Activated CD4-positive, alpha-beta T cell treated with anti-CD3 and anti-CD28 coated beads for 36 hours (primary cell): ENCODE data around the gene SERPINE2. TPM values are rescaled to one million over a fixed set of nuclear protein-coding genes. Genes with fewer than 3 reads are reported as not detected.

Experiments
- ATAC-seq: fragments of 200-7000 bp; cut with Tn5 transposase; one replicate; pipeline ENCODE4 v1.10.0; 2021; ENCODE audit warnings: mild to moderate bottlenecking, moderate library complexity
- CTCF ChIA-PET: fragments of 350-600 bp; sonication (Branson Sonifier 250); formaldehyde crosslinking; loops from one replicate; lab custom pipeline; 2021; ENCODE audit warnings: antibody characterized with exemption; lab: Charles Lee
- POLR2A ChIA-PET: fragments of 350-600 bp; sonication (Branson Sonifier 250); formaldehyde crosslinking; loops from one replicate; lab custom pipeline; 2021; ENCODE audit warnings: antibody characterized with exemption, inconsistent platforms; lab: Charles Lee
- DNase-seq: peaks from one replicate; pipeline ENCODE4 v3.0.0-alpha.2; 2020
- H3K27ac Mint-ChIP-seq: one replicate; pipeline ENCODE4 v1.8.0; 2021; ENCODE audit warnings: mixed read lengths
- H3K27me3 Mint-ChIP-seq: one replicate; pipeline ENCODE4 v1.8.0; 2021; ENCODE audit warnings: mixed read lengths
- H3K36me3 Mint-ChIP-seq: one replicate; pipeline ENCODE4 v1.8.0; 2021; ENCODE audit warnings: low read depth, mixed read lengths
- H3K4me1 Mint-ChIP-seq: one replicate; pipeline ENCODE4 v1.8.0; 2021; ENCODE audit warnings: mixed read lengths
- H3K4me3 Mint-ChIP-seq: one replicate; pipeline ENCODE4 v1.8.0; 2021; ENCODE audit warnings: mild to moderate bottlenecking, moderate library complexity, mixed read lengths
- H3K9me3 Mint-ChIP-seq: one replicate; pipeline ENCODE4 v1.8.0; 2021; ENCODE audit warnings: low read depth, mixed read lengths
- intact Hi-C, 2 experiments: fragments of 100-400 bp; cut with DNase I in 1 of 2; cut with micrococcal nuclease in 1 of 2; formaldehyde crosslinking; loops; one replicate each; pipeline versions ENCODE4 v1.14.2 to v1.15.1; 2022 to 2024; cut with DNase I, micrococcal nuclease
- total RNA-seq, 2 experiments: library from RNA; stranded (reverse); gene quantifications; one replicate each; pipeline ENCODE4 v1.2.3, GENCODE V29; 2021

The SERPINE2 gene
- total RNA-seq, 2 experiments from 2014 or later = 30.9 to 46.6 TPM

DNA sequence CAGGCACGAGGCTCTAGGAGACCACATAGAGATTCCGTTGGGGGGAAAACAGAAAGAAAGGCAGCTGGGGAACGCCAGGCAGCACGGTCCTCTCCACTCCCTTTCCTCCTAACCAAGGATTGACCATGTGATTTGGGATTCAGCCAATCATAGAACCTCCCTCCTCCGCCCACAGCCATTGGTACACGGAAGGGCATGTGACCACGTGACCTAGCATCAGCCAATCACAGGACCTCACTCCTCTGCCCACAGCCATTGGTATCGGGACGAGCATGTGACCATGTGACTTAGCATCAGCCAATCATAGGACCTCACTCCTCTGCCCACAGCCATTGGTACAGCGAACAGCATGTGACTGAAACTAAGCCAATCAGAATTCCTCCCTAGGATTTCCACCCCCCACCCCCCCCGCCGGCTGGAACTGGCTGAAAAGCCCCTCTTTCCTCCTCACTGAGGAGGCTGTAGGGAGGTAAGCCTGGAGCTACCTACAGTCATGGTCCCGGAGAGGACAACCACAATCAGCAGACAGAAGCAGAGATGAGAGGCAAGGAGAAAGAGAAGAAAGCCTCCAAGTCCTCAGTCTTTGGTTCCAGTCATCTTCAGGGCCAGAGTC, 7.6 kb downstream of the SERPINE2 start:
- ChIA-PET CTCF (no interaction called here), POLR2A (no interaction called here)
- intact Hi-C loops = no loop called here
- Mint-ChIP-seq H3K27me3 (peaks cover 12% of the 10 kb centered on the region), H3K27ac (no peak overlapping the region), H3K4me1 (peaks cover 45% of the 10 kb centered on the region), H3K9me3 (peaks cover 4% of the 10 kb centered on the region), H3K36me3 (peaks cover 23% of the 10 kb centered on the region), H3K4me3 (no peak overlapping the region)
- no peak for DNase-seq
- ATAC-seq = peak; percentile 40

DNA sequence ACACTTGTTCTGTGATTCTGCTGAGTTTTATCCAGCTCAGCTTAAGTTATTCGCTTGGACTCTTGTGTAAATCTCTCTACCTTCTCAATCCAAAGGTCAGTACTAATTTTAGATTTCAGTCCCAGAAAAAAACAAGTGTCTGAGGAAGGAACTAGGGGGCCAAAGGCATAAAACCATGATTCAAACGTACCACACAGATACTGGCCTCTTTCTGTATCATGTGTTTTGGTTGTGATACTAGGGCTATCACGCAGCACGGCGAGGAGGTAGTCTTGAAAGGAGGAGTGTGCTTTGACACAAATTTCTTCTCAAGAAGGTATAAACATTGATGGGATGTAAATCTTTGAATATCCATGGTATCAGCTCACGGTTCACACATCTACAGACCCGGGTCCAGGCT, 8.3 kb downstream of the SERPINE2 start:
- ChIA-PET CTCF (interaction anchor here (0.6 kb wide), 1 partner anchor 11 kb away, joined by 5 read pairs; no protein-coding TSS in a partner anchor), POLR2A (no interaction called here)
- H3K36me3 Mint-ChIP-seq = peaks cover 29% of the 10 kb centered on the region
- no peak for DNase-seq
- peaks cover 8% of the 10 kb centered on the region for H3K9me3 Mint-ChIP-seq
- H3K27me3 Mint-ChIP-seq = peaks cover 9% of the 10 kb centered on the region
- no peak overlapping the region for H3K4me3 Mint-ChIP-seq
- intact Hi-C loops = no loop called here
- no peak overlapping the region for H3K27ac Mint-ChIP-seq
- peaks cover 52% of the 10 kb centered on the region for H3K4me1 Mint-ChIP-seq
- no peak for ATAC-seq

DNA sequence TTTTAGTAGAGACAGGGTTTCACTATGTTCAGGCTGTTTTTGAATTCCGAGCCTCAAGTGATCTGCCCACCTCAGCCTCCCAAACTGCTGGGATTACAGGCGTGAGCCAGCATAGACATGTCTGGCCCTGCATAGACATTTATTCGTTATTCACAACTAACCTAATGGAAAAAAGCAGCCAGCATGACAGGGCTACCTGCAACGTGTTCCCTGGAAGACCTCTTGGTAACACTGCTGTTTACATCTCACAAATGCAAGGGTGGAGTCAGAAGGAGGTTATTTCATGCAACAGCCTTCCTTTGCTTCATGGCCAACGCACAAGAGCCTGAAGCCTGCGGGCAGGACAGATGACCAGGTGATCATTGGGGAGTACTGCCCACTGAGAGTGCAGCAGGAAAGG, 9.2 kb downstream of the SERPINE2 start:
- peaks cover 61% of the 10 kb centered on the region for H3K4me1 Mint-ChIP-seq
- H3K4me3 Mint-ChIP-seq = no peak overlapping the region
- peaks cover 14% of the 10 kb centered on the region for H3K9me3 Mint-ChIP-seq
- CTCF ChIA-PET = no interaction called here
- DNase-seq (no peak), ATAC-seq (no peak)
- H3K36me3 Mint-ChIP-seq = peaks cover 34% of the 10 kb centered on the region
- peaks cover 8% of the 10 kb centered on the region for H3K27me3 Mint-ChIP-seq
- intact Hi-C loops = loop anchor here in 1 of 2 experiments (5.0 to 10.0 kb wide), 2 partner anchors 557 to 1005 kb away; partner anchors contain the start of gene CUL3
- POLR2A ChIA-PET = no interaction called here
- no peak overlapping the region for H3K27ac Mint-ChIP-seq

DNA sequence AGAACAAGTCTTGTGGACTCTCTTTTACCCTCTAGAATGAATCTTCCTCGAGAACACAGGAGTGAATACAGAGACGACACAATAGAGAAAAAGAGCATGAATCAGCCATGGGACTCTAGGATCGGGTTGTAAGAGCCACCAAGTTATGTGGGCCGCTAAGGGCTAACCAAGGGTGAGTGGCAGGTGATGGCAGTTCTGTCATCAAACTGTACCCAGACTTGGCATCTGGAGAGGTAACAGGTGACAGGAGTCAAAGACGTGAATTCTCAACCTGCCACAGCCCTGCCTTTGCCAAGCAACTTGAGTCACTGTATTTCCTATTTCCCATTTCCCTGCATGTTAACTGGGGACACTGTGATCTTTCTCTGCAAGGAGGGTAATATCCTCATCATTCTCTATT, 11.2 kb downstream of the SERPINE2 start:
- peaks cover 14% of the 10 kb centered on the region for H3K9me3 Mint-ChIP-seq
- H3K4me3 Mint-ChIP-seq = no peak overlapping the region
- H3K27ac Mint-ChIP-seq = peak overlapping the region; percentile 94
- ChIA-PET CTCF (no interaction called here), POLR2A (no interaction called here)
- H3K27me3 Mint-ChIP-seq = no peaks in the 10 kb centered on the region
- no peak for ATAC-seq
- peaks cover 73% of the 10 kb centered on the region for H3K4me1 Mint-ChIP-seq
- H3K36me3 Mint-ChIP-seq = peaks cover 31% of the 10 kb centered on the region
- intact Hi-C loops = loop anchor here in 1 of 2 experiments (2.0 to 10.0 kb wide), 3 partner anchors 33 to 1007 kb away; partner anchors contain the start of gene CUL3
- no peak for DNase-seq

DNA sequence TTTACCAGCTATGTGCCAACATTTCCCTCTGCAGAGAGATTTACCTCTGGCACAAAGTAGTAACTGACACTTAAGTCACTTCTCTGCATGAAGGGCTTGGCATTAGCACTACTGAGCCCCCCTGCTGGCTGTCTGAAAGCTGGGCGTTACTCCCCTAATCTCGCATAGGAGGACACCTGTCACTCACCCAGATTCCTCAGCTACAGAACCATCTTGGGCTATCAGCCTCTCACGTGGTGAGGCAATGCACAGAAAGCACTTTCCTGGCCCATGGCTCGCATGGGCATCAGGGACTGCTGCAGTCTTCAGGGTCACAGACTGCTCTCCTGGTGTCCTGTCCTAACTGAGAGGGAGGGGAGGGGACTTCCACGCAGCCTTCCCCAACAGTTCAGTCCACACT, 12.0 kb downstream of the SERPINE2 start:
- no peaks in the 10 kb centered on the region for H3K27me3 Mint-ChIP-seq

DNA sequence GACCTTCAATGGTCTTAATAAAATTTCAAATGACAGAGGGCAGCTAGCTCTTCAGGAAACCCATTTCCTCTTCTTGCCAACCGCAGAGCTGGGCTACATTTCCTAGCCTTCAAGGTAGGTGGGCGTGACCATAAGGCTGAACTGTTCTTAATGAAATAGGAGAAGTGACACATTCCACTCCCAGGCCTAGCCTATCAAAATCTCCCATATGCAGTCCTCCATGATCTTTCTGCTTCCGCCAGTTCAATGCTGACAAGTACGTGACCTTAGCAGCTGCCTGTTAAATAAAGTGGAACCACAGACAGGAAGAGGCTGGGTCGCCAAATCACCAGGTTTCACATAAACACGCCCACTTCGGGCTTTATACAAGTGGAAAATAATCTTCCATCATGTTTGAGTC, 13.2 kb downstream of the SERPINE2 start:
- Mint-ChIP-seq H3K4me1 (peaks cover 72% of the 10 kb centered on the region), H3K4me3 (peak overlapping the region; percentile 50), H3K27ac (peak overlapping the region; percentile 94), H3K9me3 (peaks cover 14% of the 10 kb centered on the region), H3K36me3 (peaks cover 32% of the 10 kb centered on the region), H3K27me3 (no peaks in the 10 kb centered on the region)
- ATAC-seq = peak; percentile 94
- ChIA-PET CTCF (interaction anchor here (0.8 to 1.9 kb wide), 3 partner anchors 10 to 59 kb away, joined by 3 to 7 read pairs (median 3); no protein-coding TSS in a partner anchor), POLR2A (no interaction called here)
- DNase-seq = peak; percentile 81
- intact Hi-C loops = loop anchor here (1.0 to 10.0 kb wide), 5 partner anchors 12 to 1009 kb away; partner anchors contain the start of genes CUL3 (in 1 of the 2) and MRPL44 (in 1 of the 2)

More for the DNA sequence above, 12.0 kb downstream of the SERPINE2 start:
- ChIA-PET POLR2A (no interaction called here), CTCF (no interaction called here)
- H3K4me1 Mint-ChIP-seq = peaks cover 71% of the 10 kb centered on the region
- peaks cover 14% of the 10 kb centered on the region for H3K9me3 Mint-ChIP-seq
- no peak for DNase-seq
- H3K27ac Mint-ChIP-seq = peak overlapping the region; percentile 94
- ATAC-seq = no peak
- intact Hi-C loops = loop anchor here in 1 of 2 experiments (2.0 to 10.0 kb wide), 3 partner anchors 32 to 1008 kb away; partner anchors contain the start of gene CUL3
- no peak overlapping the region for H3K4me3 Mint-ChIP-seq
- H3K36me3 Mint-ChIP-seq = peaks cover 34% of the 10 kb centered on the region

DNA sequence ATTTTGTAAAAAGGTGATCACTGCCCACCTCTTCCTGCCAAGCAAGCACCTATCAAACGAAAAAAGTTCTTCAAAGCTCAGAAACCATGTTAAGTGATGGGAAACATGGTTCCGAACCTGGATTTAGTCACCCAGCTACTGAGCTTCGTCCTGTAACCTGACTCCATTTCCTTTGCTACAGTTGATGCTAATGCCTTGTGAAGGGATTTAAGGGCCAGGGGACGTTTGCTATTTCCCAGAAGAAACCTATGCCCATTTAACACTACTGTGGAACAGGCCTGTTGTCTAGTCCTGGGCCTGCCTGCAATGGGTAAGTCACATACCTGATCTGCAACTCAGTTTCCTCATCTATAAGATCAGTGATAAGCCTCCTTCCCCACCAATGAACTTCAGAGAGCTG, 14.8 kb downstream of the SERPINE2 start:
- H3K27ac Mint-ChIP-seq = peak overlapping the region; percentile 94
- DNase-seq (no peak), ATAC-seq (no peak)
- no peak overlapping the region for H3K4me3 Mint-ChIP-seq
- peaks cover 32% of the 10 kb centered on the region for H3K36me3 Mint-ChIP-seq
- ChIA-PET POLR2A (no interaction called here), CTCF (interaction anchor here (1.1 to 2.3 kb wide), 5 partner anchors 11 to 260 kb away, joined by 3 to 9 read pairs (median 5); no protein-coding TSS in a partner anchor)
- peaks cover 72% of the 10 kb centered on the region for H3K4me1 Mint-ChIP-seq
- H3K27me3 Mint-ChIP-seq = no peaks in the 10 kb centered on the region
- intact Hi-C loops = loop anchor here in 1 of 2 experiments (10.0 kb wide), 1 partner anchor 1011 kb away; no protein-coding TSS in a partner anchor
- H3K9me3 Mint-ChIP-seq = peaks cover 14% of the 10 kb centered on the region

DNA sequence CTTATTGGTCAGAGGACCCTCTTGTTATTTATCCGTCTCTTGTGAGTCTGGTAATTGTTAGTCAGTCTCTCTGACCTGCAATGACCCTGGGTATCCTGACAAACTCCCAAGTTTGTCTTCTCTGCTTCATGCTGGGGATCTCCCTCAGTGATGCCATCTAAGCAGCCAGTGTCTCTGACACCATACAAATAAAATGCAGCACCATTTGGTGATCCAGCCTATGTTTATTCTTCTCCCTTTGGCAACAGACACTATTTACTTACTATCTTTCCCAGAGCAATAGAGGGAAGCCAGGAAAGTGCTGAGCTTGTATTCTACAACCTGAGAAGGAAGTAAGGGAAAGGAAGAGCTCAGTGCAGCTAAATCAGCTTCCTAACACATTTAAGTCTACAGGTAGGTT, 15.9 kb downstream of the SERPINE2 start:
- Mint-ChIP-seq H3K4me1 (peaks cover 62% of the 10 kb centered on the region), H3K36me3 (peaks cover 32% of the 10 kb centered on the region), H3K4me3 (no peak overlapping the region), H3K27me3 (no peaks in the 10 kb centered on the region), H3K9me3 (peaks cover 14% of the 10 kb centered on the region), H3K27ac (peak overlapping the region; percentile 72)
- ChIA-PET POLR2A (no interaction called here), CTCF (interaction anchor here (1.8 to 2.3 kb wide), 2 partner anchors 30 to 262 kb away, joined by 5 to 9 read pairs; no protein-coding TSS in a partner anchor)
- intact Hi-C loops = loop anchor here in 1 of 2 experiments (10.0 kb wide), 1 partner anchor 1012 kb away; no protein-coding TSS in a partner anchor
- ATAC-seq (no peak), DNase-seq (no peak)

DNA sequence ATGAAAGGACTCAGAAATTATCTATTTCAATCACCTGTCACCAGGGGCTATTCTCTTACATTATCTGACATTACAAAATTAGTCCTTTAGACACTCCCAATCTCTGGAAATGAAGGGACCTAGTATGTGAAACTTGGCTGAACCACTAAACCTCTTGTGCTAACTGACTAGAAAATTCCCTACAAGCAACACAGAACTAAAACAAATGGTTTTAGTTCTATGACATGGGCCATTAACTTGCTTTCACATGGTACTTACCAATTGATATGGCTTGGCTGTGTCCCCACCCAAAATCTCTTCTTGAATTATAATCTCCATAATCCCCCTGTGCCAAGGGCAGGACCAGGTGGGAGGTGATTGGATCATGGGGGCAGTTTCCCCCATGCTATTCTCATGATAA, 16.6 kb downstream of the SERPINE2 start:
- DNase-seq (no peak), ATAC-seq (no peak)
- intact Hi-C loops = loop anchor here in 1 of 2 experiments (10.0 kb wide), 1 partner anchor 1012 kb away; no protein-coding TSS in a partner anchor
- Mint-ChIP-seq H3K4me3 (no peak overlapping the region), H3K36me3 (peaks cover 28% of the 10 kb centered on the region), H3K27ac (peak overlapping the region; percentile 72), H3K27me3 (no peaks in the 10 kb centered on the region), H3K4me1 (peaks cover 55% of the 10 kb centered on the region), H3K9me3 (peaks cover 10% of the 10 kb centered on the region)
- ChIA-PET POLR2A (no interaction called here), CTCF (no interaction called here)

DNA sequence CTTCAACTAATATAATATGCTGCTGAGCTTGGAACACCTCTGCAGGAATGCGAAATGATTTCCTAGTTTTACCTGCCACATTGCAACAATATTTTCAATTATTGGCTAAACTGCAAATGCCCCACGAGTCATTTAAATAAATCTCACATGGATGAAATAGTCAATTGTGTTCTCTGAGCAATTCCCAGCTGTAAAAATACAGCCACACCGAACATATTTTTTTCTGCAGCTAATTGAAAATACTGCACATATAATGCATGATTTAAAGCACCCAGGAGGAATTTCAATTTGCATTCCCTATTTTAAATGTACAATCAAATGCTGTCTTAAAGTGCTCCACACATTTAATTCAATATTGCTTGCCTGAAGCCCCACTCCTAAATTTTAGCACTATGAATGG, 18.6 kb downstream of the SERPINE2 start:
- intact Hi-C loops = loop anchor here in 1 of 2 experiments (10.0 kb wide), 1 partner anchor 1014 kb away; no protein-coding TSS in a partner anchor
- H3K4me1 Mint-ChIP-seq = peaks cover 48% of the 10 kb centered on the region
- DNase-seq = no peak
- POLR2A ChIA-PET = no interaction called here
- H3K4me3 Mint-ChIP-seq = no peak overlapping the region
- no peak for ATAC-seq
- H3K27ac Mint-ChIP-seq = no peak overlapping the region
- H3K27me3 Mint-ChIP-seq = no peaks in the 10 kb centered on the region
- peaks cover 3% of the 10 kb centered on the region for H3K9me3 Mint-ChIP-seq
- CTCF ChIA-PET = interaction anchor here (1.2 kb wide), 1 partner anchor 27 kb away, joined by 4 read pairs; no protein-coding TSS in a partner anchor
- H3K36me3 Mint-ChIP-seq = peaks cover 11% of the 10 kb centered on the region

DNA sequence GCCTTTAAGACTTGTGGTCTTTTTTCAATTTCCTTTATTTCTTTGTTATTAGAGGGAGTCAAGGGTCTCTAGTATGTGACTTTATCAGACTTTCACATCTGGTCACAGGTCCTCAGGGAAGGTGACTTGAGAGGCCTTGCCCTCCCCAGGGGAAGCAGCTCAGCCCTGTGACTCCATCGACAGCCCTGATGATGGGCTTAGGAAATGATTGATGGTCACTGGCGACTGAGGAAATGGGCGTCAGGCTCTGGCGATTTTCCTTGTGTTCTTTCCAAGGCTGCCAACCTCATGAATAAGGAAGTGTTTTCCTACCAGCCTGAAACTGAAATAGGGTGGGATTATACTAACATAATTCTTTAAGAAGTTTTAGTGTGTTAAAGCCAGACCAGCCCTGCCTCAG, 21.1 kb downstream of the SERPINE2 start:
- H3K4me3 Mint-ChIP-seq = no peak overlapping the region
- no peaks in the 10 kb centered on the region for H3K9me3 Mint-ChIP-seq
- H3K4me1 Mint-ChIP-seq = peaks cover 28% of the 10 kb centered on the region
- intact Hi-C loops = no loop called here
- no peak for ATAC-seq
- ChIA-PET CTCF (interaction anchor here (1.1 kb wide), 1 partner anchor 24 kb away, joined by 4 read pairs; no protein-coding TSS in a partner anchor), POLR2A (no interaction called here)
- no peak for DNase-seq
- H3K36me3 Mint-ChIP-seq = peaks cover 8% of the 10 kb centered on the region
- no peaks in the 10 kb centered on the region for H3K27me3 Mint-ChIP-seq
- no peak overlapping the region for H3K27ac Mint-ChIP-seq
